Cerebellar nuclear complex (tissue), 1 donor: ENCODE data around the gene HSPA1A.

Experiments
- DNase-seq, 2 experiments: peaks; one replicate each; lab custom pipeline; 2025; lab: John Stamatoyannopoulos, UW

The HSPA1A gene

DNA sequence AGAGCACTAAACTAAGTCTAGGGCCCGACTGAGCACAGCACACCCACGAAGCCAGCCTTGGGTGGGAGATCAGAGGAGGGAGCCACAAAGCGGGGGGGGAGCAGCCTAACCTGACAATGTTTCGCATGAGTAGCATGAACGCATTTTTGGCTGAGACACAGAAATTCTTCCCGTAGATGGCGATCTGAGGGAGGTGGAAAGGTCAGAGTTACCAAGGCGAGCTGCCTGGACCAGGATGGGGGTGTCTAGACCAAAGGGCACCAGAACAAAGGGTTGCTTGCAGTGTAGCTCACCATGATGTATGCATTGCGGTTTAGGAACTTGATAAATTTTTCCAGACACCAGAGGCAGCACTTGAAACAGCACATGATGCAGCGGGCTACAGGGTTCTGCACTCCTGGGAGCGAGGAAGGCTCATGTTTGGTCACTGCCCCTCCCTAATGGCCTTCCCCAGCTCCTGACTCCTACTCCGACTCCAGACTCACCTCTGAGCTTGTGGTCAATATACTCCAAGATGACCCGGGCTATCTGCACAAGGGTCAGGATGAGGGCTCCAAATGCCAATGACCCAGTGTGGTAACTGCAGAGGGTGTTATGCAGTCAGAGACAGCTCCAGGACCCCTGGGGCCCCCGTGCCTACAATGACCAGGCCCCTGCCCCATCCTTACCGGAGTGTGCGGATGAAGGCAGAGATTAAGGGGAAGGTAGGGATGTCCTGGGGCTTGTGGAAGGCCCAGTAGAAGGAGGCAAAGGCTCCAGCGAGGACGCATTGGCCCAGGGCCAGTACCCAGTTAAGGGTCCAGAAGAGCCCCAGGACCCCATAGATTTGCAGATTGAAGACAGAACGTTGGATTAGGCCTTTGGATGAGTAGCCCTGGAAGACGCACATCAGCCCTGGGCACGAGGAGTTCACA is 50.1 kb downstream of the HSPA1A start:
- DNase-seq = no peak
